Cardiac muscle cell (in vitro differentiated cells and primary cell): Measurements from ENCODE around the gene RAP1GAP2. TPM values are rescaled to one million over a fixed set of nuclear protein-coding genes. Genes with fewer than 3 reads are reported as not detected.

ENCODE experiments used
- DNase-seq, 2 donors: peaks; one replicate each; pipeline versions ENCODE4 v3.0.0 to v3.0.0-alpha.2; 2010 to 2017; ENCODE audit warnings: low read depth in 1 of 2, low spot score in 1 of 2
- H3K27ac ChIP-seq: fragments of 200-600 bp; sonication (generic); 2 replicates; pipeline ENCODE4 v1.5.1; 2016
- H3K27me3 ChIP-seq: fragments of 200-600 bp; sonication (generic); 2 replicates; pipeline ENCODE4 v1.6.0; 2016; ENCODE audit warnings: control low read depth
- H3K36me3 ChIP-seq: fragments of 200-600 bp; sonication (generic); 2 replicates; pipeline ENCODE4 v1.5.1; 2016; ENCODE audit warnings: control low read depth
- H3K4me1 ChIP-seq: fragments of 200-600 bp; sonication (generic); 2 replicates; pipeline ENCODE4 v1.8.1; 2017; ENCODE audit warnings: low read depth, mild to moderate bottlenecking, mixed run types
- H3K4me3 ChIP-seq: fragments of 200-600 bp; sonication (generic); 2 replicates; pipeline ENCODE4 v1.5.1; 2016; ENCODE audit warnings: mild to moderate bottlenecking
- H3K9me3 ChIP-seq: fragments of 200-600 bp; sonication (generic); 2 replicates; pipeline ENCODE4 v1.5.1; 2017; ENCODE audit warnings: low read depth, mild to moderate bottlenecking, control low read depth
- polyA plus RNA-seq: library from polyadenylated mRNA; unstranded; fragments of >200 nt; fragmentation: Nextera tagmentation; extraction: Ambion mirVana; gene quantifications from 2 replicates; pipeline ENCODE4 v1.2.1, GENCODE V29; 2016
- total RNA-seq: library from RNA; depleted of rRNA; stranded (reverse); fragments of >200 nt; gene quantifications from 2 replicates; pipeline ENCODE4 v1.2.3, GENCODE V29; 2016
- TF ChIP-seq, protein P1 (sequence below): IDR thresholded peaks from 2 replicates; pipeline ENCODE4 v1.5.1; 2012; ENCODE audit warnings: low read depth, mild to moderate bottlenecking, low read length

The RAP1GAP2 gene
- total and polyA plus RNA-seq, 2 experiments from 2014 or later = 1.2 to 2.9 TPM

- peak overlapping the region; percentile 58 for H3K4me3 ChIP-seq
- H3K36me3 ChIP-seq = no peaks in the 10 kb centered on the region
- H3K4me1 ChIP-seq = no peaks in the 10 kb centered on the region
- TF ChIP-seq, protein P1, sequence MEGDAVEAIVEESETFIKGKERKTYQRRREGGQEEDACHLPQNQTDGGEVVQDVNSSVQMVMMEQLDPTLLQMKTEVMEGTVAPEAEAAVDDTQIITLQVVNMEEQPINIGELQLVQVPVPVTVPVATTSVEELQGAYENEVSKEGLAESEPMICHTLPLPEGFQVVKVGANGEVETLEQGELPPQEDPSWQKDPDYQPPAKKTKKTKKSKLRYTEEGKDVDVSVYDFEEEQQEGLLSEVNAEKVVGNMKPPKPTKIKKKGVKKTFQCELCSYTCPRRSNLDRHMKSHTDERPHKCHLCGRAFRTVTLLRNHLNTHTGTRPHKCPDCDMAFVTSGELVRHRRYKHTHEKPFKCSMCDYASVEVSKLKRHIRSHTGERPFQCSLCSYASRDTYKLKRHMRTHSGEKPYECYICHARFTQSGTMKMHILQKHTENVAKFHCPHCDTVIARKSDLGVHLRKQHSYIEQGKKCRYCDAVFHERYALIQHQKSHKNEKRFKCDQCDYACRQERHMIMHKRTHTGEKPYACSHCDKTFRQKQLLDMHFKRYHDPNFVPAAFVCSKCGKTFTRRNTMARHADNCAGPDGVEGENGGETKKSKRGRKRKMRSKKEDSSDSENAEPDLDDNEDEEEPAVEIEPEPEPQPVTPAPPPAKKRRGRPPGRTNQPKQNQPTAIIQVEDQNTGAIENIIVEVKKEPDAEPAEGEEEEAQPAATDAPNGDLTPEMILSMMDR = no peak
- no peak overlapping the region for H3K27ac ChIP-seq
- H3K27me3 ChIP-seq = peaks cover 48% of the 10 kb centered on the region
- no peak for DNase-seq
- H3K9me3 ChIP-seq = no peaks in the 10 kb centered on the region
Measured at GRCh38 chr17:2852729-2853282, 56.6 kb downstream of the RAP1GAP2 start.

DNA sequence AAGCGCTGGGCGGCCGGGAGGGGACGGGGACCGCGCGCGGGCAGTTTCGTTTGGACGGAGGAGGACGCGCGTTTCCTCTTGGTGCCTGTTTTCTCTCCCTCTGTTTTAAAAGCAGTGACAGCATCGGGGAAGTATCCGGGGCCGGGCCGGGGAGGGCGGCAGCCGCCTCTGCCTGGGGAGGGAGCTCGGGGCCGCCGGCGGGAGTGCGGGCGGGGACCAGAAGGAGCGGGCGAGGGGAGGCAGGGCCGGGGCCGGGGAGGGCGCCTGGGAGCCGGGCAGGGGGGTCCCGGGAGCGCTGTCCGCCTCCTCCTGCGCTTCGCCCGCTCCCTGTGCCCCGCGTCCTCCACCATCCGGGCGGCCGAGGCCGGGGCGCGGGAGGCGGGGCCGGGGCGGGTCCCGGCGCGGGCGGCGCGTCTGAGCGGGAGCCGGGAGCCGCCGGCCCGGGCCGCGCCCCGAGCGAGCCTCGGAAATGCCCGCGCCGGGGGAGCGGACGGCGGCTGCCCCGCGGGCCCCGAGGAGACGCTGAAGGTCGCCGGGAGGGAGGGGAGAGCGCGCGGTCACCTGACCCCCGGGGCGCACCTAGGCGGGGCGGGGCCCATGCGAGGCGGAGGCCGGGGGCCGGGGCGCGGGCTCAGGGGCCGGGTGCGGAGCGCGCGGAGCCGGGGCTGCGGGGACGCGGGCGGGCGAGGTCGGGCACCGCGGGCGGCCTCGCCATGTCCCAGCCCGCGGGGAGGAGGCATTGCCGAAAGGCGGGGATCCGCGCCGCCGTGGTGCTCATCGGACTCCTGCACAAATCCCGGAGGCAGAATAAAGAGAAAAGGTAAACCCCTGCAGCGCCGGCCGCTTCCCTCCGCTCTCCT, 57.3 kb downstream of the RAP1GAP2 start:
- TF ChIP-seq, protein P1 = no peak

GRCh38 chr17:2854143-2855055, 58.2 kb downstream of the RAP1GAP2 start:
- Histone ChIP-seq H3K27ac (no peak overlapping the region), H3K4me1 (no peaks in the 10 kb centered on the region), H3K9me3 (no peaks in the 10 kb centered on the region), H3K4me3 (peak overlapping the region; percentile 58), H3K36me3 (no peaks in the 10 kb centered on the region), H3K27me3 (peaks cover 48% of the 10 kb centered on the region)
- DNase-seq = peak in 1 of 2 donors; percentile 41
- TF ChIP-seq, protein P1 = no peak

More for the DNA sequence above, 57.3 kb downstream of the RAP1GAP2 start:
- Histone ChIP-seq H3K9me3 (no peaks in the 10 kb centered on the region), H3K4me3 (peak overlapping the region; percentile 58), H3K27me3 (peaks cover 48% of the 10 kb centered on the region), H3K27ac (no peak overlapping the region), H3K36me3 (no peaks in the 10 kb centered on the region), H3K4me1 (no peaks in the 10 kb centered on the region)
- peak; percentile 50 to 60 for DNase-seq

- TF ChIP-seq, protein P1 = no peak
- H3K27me3 ChIP-seq = peaks cover 48% of the 10 kb centered on the region
- no peaks in the 10 kb centered on the region for H3K4me1 ChIP-seq
- H3K9me3 ChIP-seq = no peaks in the 10 kb centered on the region
- no peak for DNase-seq
- no peak overlapping the region for H3K27ac ChIP-seq
- H3K36me3 ChIP-seq = no peaks in the 10 kb centered on the region
- no peak overlapping the region for H3K4me3 ChIP-seq
Measured at GRCh38 chr17:2855063-2855600, 58.9 kb downstream of the RAP1GAP2 start.

DNA sequence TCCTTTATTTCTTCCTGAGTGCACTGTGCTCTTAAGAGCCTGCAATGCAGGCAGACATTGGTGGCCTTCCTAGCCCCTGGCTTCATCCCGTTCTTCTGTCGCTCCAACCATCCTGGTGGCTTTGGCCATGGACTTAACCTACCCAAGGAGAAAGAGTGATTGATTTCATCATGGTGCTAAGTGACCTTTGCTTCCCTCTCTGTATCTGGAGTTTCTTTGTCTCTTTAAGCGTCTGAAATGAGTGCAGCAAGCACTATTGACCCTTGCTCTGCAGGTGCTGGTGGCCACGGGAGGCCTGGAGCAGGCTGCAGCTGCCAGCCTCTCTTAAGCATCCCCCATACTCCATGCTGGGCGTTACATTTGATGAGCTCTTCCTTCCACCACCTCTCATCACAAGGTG, 60.5 kb downstream of the RAP1GAP2 start:
- H3K27me3 ChIP-seq = peaks cover 47% of the 10 kb centered on the region
- DNase-seq = no peak
- TF ChIP-seq, protein P1 = no peak
- H3K36me3 ChIP-seq = no peaks in the 10 kb centered on the region
- no peaks in the 10 kb centered on the region for H3K9me3 ChIP-seq
- no peak overlapping the region for H3K4me3 ChIP-seq
- no peaks in the 10 kb centered on the region for H3K4me1 ChIP-seq
- no peak overlapping the region for H3K27ac ChIP-seq
